Measurements from ENCODE around the gene CHCHD10.
"Not testable (repeated sequence)": the region's sequence is repeated elsewhere in the genome, so short reads cannot be mapped to it uniquely, and the experiment has no call there.

CHCHD10 gene

GRCh38 chr22:23744485-23744884 lies 23.3 kb downstream of the CHCHD10 start:
- DNase-seq, result no peak

- no peak for DNase-seq
Observed at GRCh38 chr22:23744001-23744400, 23.8 kb downstream of the CHCHD10 start.

- DNase-seq, result no peak
Observed at GRCh38 chr22:23743303-23743705, 24.5 kb downstream of the CHCHD10 start.

- no peak for DNase-seq
Observed at GRCh38 chr22:23742505-23743264, 25.1 kb downstream of the CHCHD10 start.

GRCh38 chr22:23737696-23738095 lies 30.1 kb downstream of the CHCHD10 start:
- DNase-seq, result no peak

GRCh38 chr22:23728108-23728507 lies 39.7 kb downstream of the CHCHD10 start:
- DNase-seq, result not testable (repeated sequence)

GRCh38 chr22:23722724-23723123 lies 45.0 kb downstream of the CHCHD10 start:
- no peak for DNase-seq

GRCh38 chr22:23722160-23722559 lies 45.6 kb downstream of the CHCHD10 start:
- DNase-seq, result no peak

- DNase-seq, result no peak
Observed at GRCh38 chr22:23720855-23721254, 46.9 kb downstream of the CHCHD10 start.

GRCh38 chr22:23718371-23719165 lies 49.2 kb downstream of the CHCHD10 start:
- DNase-seq, result no peak

- DNase-seq, result peak; percentile 76 to 80
Observed at GRCh38 chr22:23716811-23717801, 50.7 kb downstream of the CHCHD10 start.
